Measurements from ENCODE around the gene GNAO1.

GRCh38 chr16:56327071-56327928 is 136.0 kb downstream of the GNAO1 start:
- TF ChIP-seq CTCF (IDR thresholded peaks at IDR 0.05) (no peak), POLR2AphosphoS5 (IDR thresholded peaks at IDR 0.05) (no peak)
